Measurements from ENCODE around the gene DPP3.

DPP3 gene

DNA sequence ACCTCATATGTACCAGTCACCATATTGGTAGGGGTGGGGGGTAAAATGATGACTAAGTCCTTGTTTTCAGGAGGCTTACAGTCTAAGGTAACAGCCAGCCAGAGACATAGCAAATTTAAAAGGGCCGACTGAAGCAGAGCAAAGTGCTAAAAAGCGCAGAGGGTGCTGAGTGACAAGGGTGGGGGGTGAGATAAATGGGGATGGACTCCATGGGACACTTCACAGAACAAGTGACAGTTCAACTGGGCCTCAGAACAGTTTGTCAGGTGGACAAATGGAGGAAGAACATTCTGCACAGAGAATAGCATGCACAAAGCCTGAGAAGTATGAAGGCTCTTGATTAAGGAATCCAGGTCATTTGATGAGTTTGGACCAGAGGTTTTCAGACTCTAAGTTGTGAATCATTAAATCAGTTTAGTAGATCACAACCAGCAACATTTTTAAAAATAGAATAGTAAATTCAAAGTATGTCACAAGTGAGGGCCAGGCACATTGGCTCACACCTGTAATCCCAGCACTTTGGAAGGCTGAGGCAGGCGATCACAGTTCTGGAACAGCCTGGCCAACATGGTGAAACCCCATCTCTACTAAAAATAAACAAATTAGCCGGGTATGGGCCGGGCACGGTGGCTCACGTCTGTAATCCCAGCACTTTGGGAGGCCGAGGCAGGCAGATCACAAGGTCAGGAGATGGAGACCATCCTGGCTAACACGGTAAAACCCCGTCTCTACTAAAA is 44.2 kb downstream of the DPP3 start:
- ChIA-PET POLR2A (no interaction called here), CTCF (no interaction called here)
- no peak for TF ChIP-seq CTCF (IDR thresholded peaks at IDR 0.05; ENCODE audit: control extremely low read depth, extremely low read depth, low read depth, missing control alignments)
- DNase-seq (ENCODE audit: extremely low spot score) = no peak

GRCh38 chr11:66529069-66529468 is 48.8 kb downstream of the DPP3 start:
- no peak for DNase-seq (ENCODE audit: extremely low spot score)
- TF ChIP-seq CTCF (IDR thresholded peaks at IDR 0.05; ENCODE audit: control extremely low read depth, extremely low read depth, low read depth, missing control alignments) = no peak
- ChIA-PET CTCF (interaction anchor here (1.1 kb wide), 1 partner anchor 13 kb away, joined by 3 read pairs; no protein-coding TSS in a partner anchor), POLR2A (no interaction called here)

- CTCF ChIA-PET = interaction anchor here (0.9 to 1.1 kb wide), 2 partner anchors 13 to 38 kb away, joined by 3 read pairs; no protein-coding TSS in a partner anchor
- POLR2A ChIA-PET = no interaction called here
These were observed 49.4 kb downstream of the DPP3 start for GRCh38 chr11:66529655-66530054.

GRCh38 chr11:66530927-66531709 is 50.9 kb downstream of the DPP3 start:
- CTCF ChIA-PET = interaction anchor here (0.7 to 1.2 kb wide), 2 partner anchors 13 to 168 kb away, joined by 3 read pairs; no protein-coding TSS in a partner anchor
- POLR2A ChIA-PET = no interaction called here

More at GRCh38 chr11:66529655-66530054, 49.4 kb downstream of the DPP3 start:
- no peak for DNase-seq (ENCODE audit: extremely low spot score)
- TF ChIP-seq CTCF (IDR thresholded peaks at IDR 0.05; ENCODE audit: control extremely low read depth, extremely low read depth, low read depth, missing control alignments) = no peak

DNA sequence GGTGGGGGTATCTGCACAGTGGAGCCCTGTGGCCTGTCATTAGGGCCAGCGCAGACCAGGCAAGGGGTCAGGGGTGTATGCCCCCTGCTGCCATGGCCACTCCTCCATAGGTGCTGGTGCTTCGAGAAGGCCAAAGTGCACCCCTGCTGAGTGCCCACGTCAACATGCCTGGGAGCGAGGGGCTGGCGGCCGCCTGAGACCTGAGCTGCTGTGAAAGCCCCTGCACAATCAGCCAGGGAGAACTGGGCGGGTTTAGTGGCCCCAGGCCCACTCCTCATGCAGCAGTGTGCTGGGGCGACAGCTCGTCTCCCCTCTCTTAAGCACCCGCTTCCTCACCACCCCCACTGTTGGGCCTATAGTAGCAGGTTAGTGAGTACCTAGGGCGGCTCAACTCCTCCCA is 51.6 kb downstream of the DPP3 start:
- TF ChIP-seq CTCF (IDR thresholded peaks at IDR 0.05; ENCODE audit: control extremely low read depth, extremely low read depth, low read depth, missing control alignments) = no peak
- DNase-seq (ENCODE audit: extremely low spot score) = no peak
- ChIA-PET POLR2A (no interaction called here), CTCF (interaction anchor here (1.2 to 2.0 kb wide), 2 partner anchors 11 to 168 kb away, joined by 3 to 6 read pairs; no protein-coding TSS in a partner anchor)

More at GRCh38 chr11:66530927-66531709, 50.9 kb downstream of the DPP3 start:
- no peak for DNase-seq (ENCODE audit: extremely low spot score)
- no peak for TF ChIP-seq CTCF (IDR thresholded peaks at IDR 0.05; ENCODE audit: control extremely low read depth, extremely low read depth, low read depth, missing control alignments)

- no peak for DNase-seq (ENCODE audit: extremely low spot score)
- CTCF ChIA-PET = interaction anchor here (1.2 to 2.0 kb wide), 2 partner anchors 10 to 169 kb away, joined by 3 to 6 read pairs; no protein-coding TSS in a partner anchor
- POLR2A ChIA-PET = interaction anchor here (1.0 kb wide), 1 partner anchor 13 kb away, joined by 3 read pairs; the partner anchor contains the start of gene ZDHHC24
- TF ChIP-seq CTCF (IDR thresholded peaks at IDR 0.05; ENCODE audit: control extremely low read depth, extremely low read depth, low read depth, missing control alignments) = no peak
These were observed 52.5 kb downstream of the DPP3 start for GRCh38 chr11:66532784-66533183.
